PC-9 (cell line): ENCODE data around the gene DNAJC18.

ENCODE experiments used
- EZH2 ChIP-seq: fragments of 200-600 bp; sonication (generic); IDR thresholded peaks from 2 replicates; pipeline ENCODE4 v1.8.0; 2017; ENCODE audit warnings: antibody characterized with exemption, low read depth
- TF ChIP-seq, protein P1 (sequence below): fragments of 200-600 bp; sonication (generic); conservative IDR thresholded peaks from 2 replicates; pipeline ENCODE4 v1.6.1; 2017; ENCODE audit warnings: mixed run types, antibody characterized with exemption, mild to moderate bottlenecking, moderate library complexity

DNA sequence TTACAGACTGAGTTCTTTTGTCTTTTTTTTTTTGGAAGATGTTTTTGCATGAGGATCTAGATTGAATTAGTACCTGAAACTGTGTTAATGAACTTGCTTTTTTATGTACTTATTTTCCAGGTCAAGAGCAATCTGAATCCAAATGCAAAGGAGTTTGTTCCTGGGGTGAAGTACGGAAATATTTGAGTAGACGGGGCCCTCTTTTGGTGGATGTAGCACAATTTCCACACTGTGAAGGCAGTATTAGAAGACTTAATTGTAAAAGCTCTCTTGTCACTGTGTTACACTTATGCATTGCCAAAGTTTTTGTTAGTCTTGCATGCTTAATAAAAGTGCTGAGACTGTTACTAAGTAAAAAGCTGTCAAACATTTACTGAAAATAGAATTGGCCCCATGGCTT lies 70.7 kb downstream of the DNAJC18 start:
- TF ChIP-seq, protein P1, sequence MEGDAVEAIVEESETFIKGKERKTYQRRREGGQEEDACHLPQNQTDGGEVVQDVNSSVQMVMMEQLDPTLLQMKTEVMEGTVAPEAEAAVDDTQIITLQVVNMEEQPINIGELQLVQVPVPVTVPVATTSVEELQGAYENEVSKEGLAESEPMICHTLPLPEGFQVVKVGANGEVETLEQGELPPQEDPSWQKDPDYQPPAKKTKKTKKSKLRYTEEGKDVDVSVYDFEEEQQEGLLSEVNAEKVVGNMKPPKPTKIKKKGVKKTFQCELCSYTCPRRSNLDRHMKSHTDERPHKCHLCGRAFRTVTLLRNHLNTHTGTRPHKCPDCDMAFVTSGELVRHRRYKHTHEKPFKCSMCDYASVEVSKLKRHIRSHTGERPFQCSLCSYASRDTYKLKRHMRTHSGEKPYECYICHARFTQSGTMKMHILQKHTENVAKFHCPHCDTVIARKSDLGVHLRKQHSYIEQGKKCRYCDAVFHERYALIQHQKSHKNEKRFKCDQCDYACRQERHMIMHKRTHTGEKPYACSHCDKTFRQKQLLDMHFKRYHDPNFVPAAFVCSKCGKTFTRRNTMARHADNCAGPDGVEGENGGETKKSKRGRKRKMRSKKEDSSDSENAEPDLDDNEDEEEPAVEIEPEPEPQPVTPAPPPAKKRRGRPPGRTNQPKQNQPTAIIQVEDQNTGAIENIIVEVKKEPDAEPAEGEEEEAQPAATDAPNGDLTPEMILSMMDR = peak; percentile 23; the same call in 1 of the 2 replicates
- TF ChIP-seq EZH2 = no peak
